Keratinocyte (primary cell): ENCODE data around the gene RIMS4. TPM values are rescaled to one million over a fixed set of nuclear protein-coding genes. Genes with fewer than 3 reads are reported as not detected.

Experiments used
- DNase-seq: peaks from one replicate; pipeline ENCODE4 v3.0.0-alpha.2; 2011; ENCODE audit warnings: low read depth, missing footprints, low spot score
- FAIRE-seq: peaks from 2 replicates; lab custom pipeline; 2011; peaks lifted over from hg19 to GRCh38; lab: Jason Lieb, UNC
- H2AFZ ChIP-seq: 2 replicates; pipeline ENCODE4 v1.6.0; 2012; ENCODE audit warnings: low read length, control low read depth, inconsistent platforms; ENCODE audit not compliant: control insufficient read depth
- H3K27ac ChIP-seq: 2 replicates; pipeline ENCODE4 v1.5.1; 2011; ENCODE audit warnings: low read length; ENCODE audit not compliant: control insufficient read depth, insufficient read depth
- H3K27me3 ChIP-seq: 3 replicates; pipeline ENCODE4 v1.6.0; 2011; ENCODE audit warnings: low read length; ENCODE audit not compliant: control insufficient read depth, insufficient read depth; ENCODE audit errors: extremely low read depth
- H3K36me3 ChIP-seq, 2 experiments: 2 replicates in 1 of 2; 3 replicates in 1 of 2; pipeline ENCODE4 v1.5.1; 2011; ENCODE audit warnings: low read length in 2 of 2, mild to moderate bottlenecking in 1 of 2; ENCODE audit not compliant: control insufficient read depth in 2 of 2, insufficient read depth in 2 of 2; ENCODE audit errors: extremely low read depth in 1 of 2
- H3K4me1 ChIP-seq: 3 replicates; pipeline ENCODE4 v1.5.1; 2011; ENCODE audit warnings: low read length; ENCODE audit not compliant: control insufficient read depth, insufficient read depth; ENCODE audit errors: extremely low read depth
- H3K4me2 ChIP-seq: 3 replicates; pipeline ENCODE4 v1.6.0; 2011; ENCODE audit warnings: low read depth, low read length; ENCODE audit not compliant: control insufficient read depth, insufficient read depth; ENCODE audit errors: extremely low read depth
- H3K4me3 ChIP-seq, 3 experiments: fragments of 200-600 bp in 1 of 3; sonication (generic) in 1 of 3; 2 replicates in 2 of 3; 3 replicates in 1 of 3; pipeline ENCODE4 v1.5.1; 2011 to 2016; ENCODE audit warnings: low read length in 3 of 3, mild to moderate bottlenecking in 3 of 3, control low read depth in 2 of 3, inconsistent platforms in 1 of 3, low read depth in 1 of 3, mixed read lengths in 1 of 3, mixed run types in 1 of 3, moderate library complexity in 1 of 3; ENCODE audit not compliant: control insufficient read depth in 2 of 3, insufficient read depth in 2 of 3; ENCODE audit errors: extremely low read depth in 1 of 3
- H3K79me2 ChIP-seq: 2 replicates; pipeline ENCODE4 v1.6.0; 2012; ENCODE audit warnings: low read length; ENCODE audit not compliant: control insufficient read depth, insufficient read depth
- H3K9ac ChIP-seq: 3 replicates; pipeline ENCODE4 v1.6.0; 2011; ENCODE audit warnings: low read length; ENCODE audit not compliant: control insufficient read depth, insufficient read depth; ENCODE audit errors: extremely low read depth
- H3K9me1 ChIP-seq: 3 replicates; pipeline ENCODE4 v1.6.0; 2011; ENCODE audit warnings: low read length; ENCODE audit not compliant: control insufficient read depth, insufficient read depth; ENCODE audit errors: extremely low read depth
- H3K9me3 ChIP-seq: 2 replicates; pipeline ENCODE4 v1.5.1; 2012; ENCODE audit warnings: low read depth, low read length; ENCODE audit not compliant: control insufficient read depth
- H4K20me1 ChIP-seq: 3 replicates; pipeline ENCODE4 v1.6.0; 2011; ENCODE audit warnings: low read length; ENCODE audit not compliant: control insufficient read depth, insufficient read depth; ENCODE audit errors: extremely low read depth
- EZH2 ChIP-seq: IDR thresholded peaks from one replicate; pipeline ENCODE4 v1.6.1; 2012; ENCODE audit warnings: inconsistent platforms, mild to moderate bottlenecking, low read length, moderate library complexity
- dilution Hi-C: fragments of 300-500 bp; cut with MboI; formaldehyde crosslinking; loops from one replicate; pipeline ENCODE4 v1.7.0; 2020; ENCODE audit warnings: low sequenced_read_pairs; ENCODE audit not compliant: extremely low pct_ligation_motif_present
- polyA plus RNA-seq, 5 experiments: library from polyadenylated mRNA; depleted of rRNA in 3 of 5; stranded (reverse) in 3 of 5; stranded (forward) in 1 of 5; unstranded in 1 of 5; fragments of >200 nt; gene quantifications; 1 replicate in 1 of 5; 2 replicates in 3 of 5; 3 replicates in 1 of 5; pipeline versions ENCODE4 v1.2.1 to v1.2.3, GENCODE V29; 2011 to 2012; ENCODE audit warnings: missing spikeins in 2 of 5, low read depth in 1 of 5, low replicate concordance in 1 of 5
- TF ChIP-seq, protein P1 (sequence below), 3 experiments: IDR thresholded peaks in 1 of 3; conservative IDR thresholded peaks in 1 of 3; optimal IDR thresholded peaks in 1 of 3; 2 replicates in 2 of 3; 3 replicates in 1 of 3; pipeline versions ENCODE3 to v1.5.1; 2011; ENCODE audit warnings: low read length in 3 of 3, mild to moderate bottlenecking in 3 of 3, moderate library complexity in 2 of 3, control low read depth in 1 of 3, inconsistent platforms in 1 of 3; ENCODE audit not compliant: insufficient read depth in 2 of 3; ENCODE audit errors: extremely low read depth in 1 of 3

Gene RIMS4
- polyA plus RNA-seq, 1 donor (not counting 4 experiments of a cell fraction or from before 2014, with no cell fraction given), result not detected

DNA sequence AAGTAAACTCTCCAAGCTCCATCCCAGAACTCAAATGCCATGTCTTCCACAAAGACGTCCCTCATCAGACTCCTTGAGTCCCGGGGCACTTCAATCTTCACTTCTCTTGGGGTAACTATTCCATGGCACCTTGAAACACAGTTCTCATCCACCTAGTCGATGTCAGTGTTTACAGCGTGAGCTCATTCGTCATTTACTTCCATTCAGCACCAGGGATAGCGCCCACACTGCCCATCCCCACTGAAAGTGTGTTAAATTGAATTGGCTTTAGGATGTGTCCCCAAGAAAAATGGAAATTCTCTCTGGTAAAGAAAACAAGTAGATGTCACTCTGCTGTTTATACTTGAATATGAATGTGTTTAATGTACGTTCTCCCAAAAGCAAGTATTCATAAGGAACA is 33.4 kb downstream of the RIMS4 start:
- H3K79me2 ChIP-seq, result no peaks in the 10 kb centered on the region
- H3K27ac ChIP-seq, result no peak overlapping the region
- FAIRE-seq (peak; percentile 9), DNase-seq (no peak)
- no peaks in the 10 kb centered on the region for H3K9me1 ChIP-seq
- H3K9ac ChIP-seq, result no peak overlapping the region
- TF ChIP-seq, protein P1, sequence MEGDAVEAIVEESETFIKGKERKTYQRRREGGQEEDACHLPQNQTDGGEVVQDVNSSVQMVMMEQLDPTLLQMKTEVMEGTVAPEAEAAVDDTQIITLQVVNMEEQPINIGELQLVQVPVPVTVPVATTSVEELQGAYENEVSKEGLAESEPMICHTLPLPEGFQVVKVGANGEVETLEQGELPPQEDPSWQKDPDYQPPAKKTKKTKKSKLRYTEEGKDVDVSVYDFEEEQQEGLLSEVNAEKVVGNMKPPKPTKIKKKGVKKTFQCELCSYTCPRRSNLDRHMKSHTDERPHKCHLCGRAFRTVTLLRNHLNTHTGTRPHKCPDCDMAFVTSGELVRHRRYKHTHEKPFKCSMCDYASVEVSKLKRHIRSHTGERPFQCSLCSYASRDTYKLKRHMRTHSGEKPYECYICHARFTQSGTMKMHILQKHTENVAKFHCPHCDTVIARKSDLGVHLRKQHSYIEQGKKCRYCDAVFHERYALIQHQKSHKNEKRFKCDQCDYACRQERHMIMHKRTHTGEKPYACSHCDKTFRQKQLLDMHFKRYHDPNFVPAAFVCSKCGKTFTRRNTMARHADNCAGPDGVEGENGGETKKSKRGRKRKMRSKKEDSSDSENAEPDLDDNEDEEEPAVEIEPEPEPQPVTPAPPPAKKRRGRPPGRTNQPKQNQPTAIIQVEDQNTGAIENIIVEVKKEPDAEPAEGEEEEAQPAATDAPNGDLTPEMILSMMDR (optimal IDR thresholded peaks at IDR 0.05 in 1 of 3, IDR thresholded peaks at IDR 0.05 in 1 of 3, conservative IDR thresholded peaks at IDR 0.05 in 1 of 3; ENCODE audit: extremely low read depth in 1 of 3, insufficient read depth in 2 of 3, low read length in 3 of 3), result no peak
- TF ChIP-seq EZH2, result no peak
- H4K20me1 ChIP-seq, result no peaks in the 10 kb centered on the region
- no peaks in the 10 kb centered on the region for H3K9me3 ChIP-seq
- H3K27me3 ChIP-seq, result peaks cover 2% of the 10 kb centered on the region
- no peaks in the 10 kb centered on the region for H3K36me3 ChIP-seq
- no peak overlapping the region for H2AFZ ChIP-seq
- dilution Hi-C loops, result no loop called here
- no peak overlapping the region for H3K4me2 ChIP-seq
- no peak overlapping the region for H3K4me3 ChIP-seq
- peaks cover 9% of the 10 kb centered on the region for H3K4me1 ChIP-seq

DNA sequence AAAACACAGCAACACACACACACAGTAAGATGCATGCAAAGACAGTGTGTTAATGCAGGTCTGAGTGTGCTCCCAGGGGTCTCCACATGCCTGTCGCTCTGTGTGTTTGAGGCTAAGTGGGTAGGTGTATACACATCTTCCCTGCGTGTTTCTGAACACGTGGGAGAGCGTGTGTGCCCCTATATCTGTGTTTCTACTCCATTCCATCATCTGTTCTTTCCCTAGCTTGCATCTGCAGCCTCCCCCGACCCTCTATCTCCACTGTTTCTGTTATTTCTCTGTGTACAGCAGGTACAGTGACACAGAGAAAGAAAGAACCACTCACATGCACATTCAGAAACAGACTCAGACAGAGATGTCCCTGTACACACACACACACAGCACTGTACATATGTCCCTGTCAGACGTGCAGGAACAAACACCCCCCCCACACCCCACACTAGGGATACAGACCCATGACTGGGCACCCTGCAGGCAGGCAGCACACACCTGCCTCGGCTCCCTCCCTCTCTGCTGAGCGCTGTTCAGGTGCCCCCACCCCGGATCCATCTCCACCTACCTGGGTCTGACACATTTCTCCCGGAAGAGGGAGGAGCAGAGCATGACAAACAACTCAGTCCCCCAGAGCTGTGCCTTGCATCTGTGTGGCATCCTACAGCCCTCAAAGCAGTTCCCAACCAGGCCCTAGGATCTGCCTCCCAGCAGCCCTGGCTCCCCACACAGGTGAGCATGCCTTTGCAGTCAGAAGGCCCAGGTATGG is 37.1 kb downstream of the RIMS4 start:
- Histone ChIP-seq H3K36me3 (no peaks in the 10 kb centered on the region), H3K4me1 (peaks cover 9% of the 10 kb centered on the region), H3K9me1 (no peaks in the 10 kb centered on the region), H3K27ac (no peak overlapping the region), H4K20me1 (no peaks in the 10 kb centered on the region), H3K27me3 (peaks cover 16% of the 10 kb centered on the region), H3K79me2 (no peaks in the 10 kb centered on the region), H3K9ac (no peak overlapping the region), H2AFZ (no peak overlapping the region), H3K4me2 (no peak overlapping the region), H3K9me3 (no peaks in the 10 kb centered on the region), H3K4me3 (no peak overlapping the region)
- dilution Hi-C loops, result loop anchor here (25.0 kb wide), 1 partner anchor 89 kb away; no protein-coding TSS in a partner anchor
- no peak for DNase-seq
- no peak for FAIRE-seq
- TF ChIP-seq, protein P1 (optimal IDR thresholded peaks at IDR 0.05 in 1 of 3, IDR thresholded peaks at IDR 0.05 in 1 of 3, conservative IDR thresholded peaks at IDR 0.05 in 1 of 3; ENCODE audit: extremely low read depth in 1 of 3, insufficient read depth in 2 of 3, low read length in 3 of 3), result no peak
- no peak for TF ChIP-seq EZH2
